DMS53 treated with DMSO at 0.1 percent for 48 hours (cell line): ENCODE measurements around the gene PLCH1.
A peak's percentile ranks its signal among the peaks of the same experiment; 100 is the strongest.

Experiments
- DNase-seq: peaks from one replicate; lab custom pipeline; 2025; ENCODE audit not compliant: unreplicated experiment; lab: John Stamatoyannopoulos, UW

The PLCH1 gene

DNA sequence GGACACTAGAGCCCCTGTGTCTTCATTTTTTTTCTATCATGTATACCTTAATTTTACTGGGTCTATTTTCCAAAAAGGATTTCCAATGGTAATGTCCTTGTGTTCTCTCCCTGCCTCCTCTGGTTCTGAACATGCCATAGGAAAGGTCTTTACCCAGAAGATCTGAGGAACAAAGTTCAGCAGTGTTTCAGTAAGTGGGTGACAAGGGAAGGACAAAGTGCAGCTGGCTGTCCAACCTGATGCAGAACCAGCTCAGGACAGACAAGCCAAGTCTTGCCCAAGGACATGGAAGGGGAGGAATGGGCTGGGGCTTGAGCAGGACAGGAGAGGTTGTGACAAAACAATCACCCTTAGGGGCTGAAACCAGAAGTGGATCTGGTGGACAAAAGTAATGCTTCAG lies 390.2 kb downstream of the PLCH1 start:
- no peak for DNase-seq

DNA sequence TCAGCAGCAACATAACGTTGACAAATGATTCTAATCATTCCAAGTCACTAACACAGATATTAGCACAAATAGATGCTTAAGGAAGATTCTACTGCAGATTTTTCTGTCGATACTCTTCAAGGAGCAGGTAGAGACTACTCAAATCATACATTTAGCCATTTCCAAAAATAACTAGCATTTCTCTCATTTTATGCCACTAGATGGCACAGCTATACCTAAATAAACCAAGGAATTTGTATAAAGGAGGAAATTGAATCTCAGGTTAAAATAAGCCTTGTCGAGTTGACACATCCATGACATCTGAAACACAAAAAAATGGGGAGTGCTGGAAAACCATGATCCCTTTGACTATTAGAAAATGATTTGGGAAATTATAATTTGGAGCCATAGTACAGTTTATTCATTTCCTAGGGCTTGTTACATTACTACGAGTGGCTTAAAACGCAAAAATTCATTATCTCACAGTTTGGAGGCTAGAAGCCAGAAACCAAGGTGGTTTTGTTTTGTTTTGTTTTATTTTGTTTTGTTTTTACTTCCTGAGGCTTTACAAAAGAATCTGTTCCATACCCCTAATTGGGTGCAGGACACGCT lies 391.9 kb downstream of the PLCH1 start:
- DNase-seq, result peak; percentile 47

DNA sequence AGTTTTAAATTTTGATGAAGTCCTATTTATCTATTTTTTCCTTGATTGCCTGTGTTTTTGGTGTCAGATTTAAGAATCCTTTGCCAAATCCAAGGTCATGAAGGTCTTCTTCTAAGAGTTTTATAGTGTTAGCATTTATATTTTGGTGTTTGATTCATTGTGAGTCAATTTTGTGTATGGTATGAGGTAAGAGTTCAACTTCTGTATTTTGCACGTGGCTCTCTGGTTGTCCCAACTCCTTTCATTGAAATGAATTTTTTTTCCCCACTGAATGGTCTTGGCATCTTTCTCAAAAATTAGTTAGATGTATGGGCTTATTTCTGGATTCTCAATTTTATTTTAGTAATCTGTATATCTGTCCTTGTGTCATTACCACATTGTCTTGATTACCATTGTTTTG lies 394.3 kb downstream of the PLCH1 start:
- DNase-seq, result no peak

DNA sequence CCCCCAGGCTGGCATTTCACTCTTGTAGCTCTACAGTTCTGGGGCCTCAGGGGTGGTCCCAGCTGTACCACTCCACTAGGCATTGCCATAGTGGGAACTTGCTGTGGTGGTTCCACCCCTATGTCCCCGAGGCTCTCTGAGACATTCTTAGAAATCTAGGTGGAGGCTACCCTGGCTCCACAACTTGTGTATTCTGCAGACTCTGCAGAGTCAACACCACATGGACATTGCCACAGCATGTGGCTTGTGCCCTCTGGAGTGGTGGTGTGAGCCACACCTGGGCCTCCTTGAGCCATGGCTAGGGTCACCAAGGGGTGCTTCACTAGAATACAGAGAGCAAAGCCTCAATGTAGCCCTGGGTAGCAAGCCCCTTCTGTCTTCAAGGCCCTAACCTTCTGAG lies 397.0 kb downstream of the PLCH1 start:
- no peak for DNase-seq

DNA sequence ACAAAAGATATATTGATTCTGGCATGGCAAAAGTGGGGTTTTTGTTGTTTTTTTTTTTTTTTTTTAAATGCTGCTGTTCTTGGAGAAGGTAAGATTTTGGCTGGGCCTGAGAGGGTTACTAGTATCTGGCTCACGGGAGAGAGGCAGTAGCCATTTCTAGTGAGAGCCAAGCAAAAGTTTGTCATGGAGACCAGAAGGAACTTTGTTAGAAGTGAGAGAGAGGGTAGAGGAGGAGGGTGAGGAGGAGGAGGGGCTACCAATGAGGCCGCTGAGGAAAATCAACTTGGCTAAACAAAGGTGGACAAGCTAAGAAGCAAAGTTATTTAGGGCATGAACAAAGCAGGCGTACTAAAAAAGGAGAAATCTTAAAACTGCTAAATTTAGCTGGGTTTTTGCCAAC lies 402.5 kb downstream of the PLCH1 start:
- DNase-seq, result no peak

- DNase-seq, result no peak
Observed at GRCh38 chr3:155339052-155339451, 405.8 kb downstream of the PLCH1 start.

DNA sequence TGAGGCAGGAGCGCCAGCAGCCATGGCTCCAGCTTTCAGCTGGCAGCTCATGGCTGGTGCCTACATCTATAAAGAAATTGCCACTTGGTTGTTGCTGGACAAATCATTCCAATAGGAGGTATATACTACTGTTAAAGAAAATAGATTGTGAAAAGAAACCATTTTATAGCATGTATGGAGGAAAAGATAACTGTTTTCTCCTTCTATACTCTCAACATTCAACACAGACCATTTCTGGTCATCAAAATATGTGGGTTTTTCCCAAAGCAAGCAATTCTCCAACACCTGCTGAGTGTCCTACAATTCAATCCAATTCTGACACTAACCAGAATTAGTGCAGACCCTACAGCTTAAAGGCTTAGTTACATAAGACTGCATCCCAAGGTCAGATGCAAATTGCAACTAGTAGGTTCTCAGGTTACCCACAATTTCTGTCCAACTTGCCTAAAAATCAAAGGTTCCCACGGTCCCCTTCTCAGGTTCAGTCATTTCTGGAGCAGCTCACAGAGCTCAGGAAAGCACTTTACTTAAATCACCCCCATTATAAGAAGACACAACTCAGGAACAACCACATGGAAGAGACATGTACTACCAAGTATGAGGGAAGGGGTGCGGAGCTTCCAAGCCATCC lies 409.0 kb downstream of the PLCH1 start:
- no peak for DNase-seq

DNA sequence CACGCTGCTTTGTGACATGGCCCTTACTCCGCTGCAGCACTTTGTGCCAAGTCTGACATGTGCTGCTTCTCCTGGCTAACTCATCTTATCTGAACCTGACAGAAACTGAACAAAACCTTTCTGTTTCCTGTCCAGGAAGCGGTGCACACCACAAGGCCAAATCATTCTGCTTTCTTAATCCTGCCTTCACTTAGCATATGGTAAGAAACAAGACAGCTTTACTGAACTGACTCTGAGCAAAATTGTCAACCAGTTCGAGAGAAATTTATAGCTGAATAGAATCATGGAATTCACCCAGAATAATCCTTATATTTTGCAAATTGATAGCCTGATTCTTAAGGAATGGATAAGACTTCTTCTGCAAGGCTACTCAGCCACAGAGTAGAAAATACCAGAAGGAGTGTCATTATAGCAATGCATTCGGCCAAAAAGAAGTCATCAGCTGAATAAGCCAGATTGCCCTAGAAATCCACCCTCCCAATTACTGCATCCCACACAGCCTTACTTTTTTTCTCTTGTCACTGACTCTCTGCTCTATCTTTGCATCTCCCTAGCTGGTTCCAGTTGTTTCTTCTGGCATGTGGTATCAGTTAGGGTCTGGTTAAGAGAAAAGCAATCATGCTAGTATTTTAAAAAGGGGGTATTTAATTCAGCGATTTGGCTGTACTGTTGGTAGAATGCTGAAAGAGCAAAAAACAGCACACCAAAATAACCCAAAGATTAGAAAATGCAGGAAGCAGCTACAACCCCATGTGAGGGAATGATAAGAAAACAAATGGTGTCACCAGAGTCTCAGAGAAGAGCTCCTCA lies 409.8 kb downstream of the PLCH1 start:
- DNase-seq, result no peak

DNA sequence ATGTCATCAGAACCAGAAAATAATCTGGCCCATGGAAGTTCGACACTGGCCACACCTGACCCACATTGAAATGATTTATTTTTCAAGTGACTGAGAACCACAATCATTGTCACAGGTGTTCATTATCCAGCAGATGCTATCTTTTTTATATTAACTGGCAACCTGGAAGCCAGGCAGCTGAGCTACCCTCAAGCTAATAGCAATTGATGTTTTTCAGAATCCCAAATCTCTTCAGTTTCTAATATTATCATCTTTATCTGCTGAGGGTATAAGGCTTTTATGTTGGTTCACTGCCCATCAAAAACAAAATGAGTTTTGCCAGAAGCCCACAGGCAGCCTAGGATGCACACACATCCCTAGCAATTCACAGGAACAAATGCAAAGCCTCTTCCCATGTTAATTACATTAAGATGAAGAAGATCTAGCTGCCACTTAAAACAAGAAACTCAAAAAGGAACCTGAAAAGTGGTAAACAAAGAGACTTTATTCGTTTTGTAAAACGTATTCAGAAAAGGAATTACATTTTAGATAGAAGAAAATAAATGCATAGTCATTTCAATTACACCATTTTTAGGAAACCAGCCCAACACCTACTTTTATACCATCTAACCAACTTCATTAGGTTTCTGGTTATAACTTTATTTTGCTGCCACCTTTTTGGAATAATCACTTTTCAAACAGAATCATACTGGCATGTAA lies 410.5 kb downstream of the PLCH1 start:
- DNase-seq, result no peak

DNA sequence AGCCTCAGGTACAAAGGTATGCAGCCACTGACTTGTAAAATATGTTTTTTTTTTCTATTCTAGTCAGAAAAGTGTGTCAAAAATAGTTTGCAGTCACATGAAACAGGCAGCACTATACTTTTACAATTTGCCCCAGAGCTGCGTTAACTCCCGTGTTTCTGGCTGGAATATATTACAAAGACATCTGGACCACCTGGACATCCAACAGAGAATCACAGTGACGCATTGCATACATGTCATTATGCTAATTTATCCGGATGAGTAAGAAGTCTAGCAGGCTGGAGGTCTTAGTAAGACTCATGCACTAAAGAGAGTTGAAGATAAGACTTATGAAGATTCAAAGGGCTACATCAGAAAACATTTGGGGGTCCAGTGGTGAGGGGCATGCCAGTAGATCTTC lies 412.2 kb downstream of the PLCH1 start:
- no peak for DNase-seq

- no peak for DNase-seq
Observed at GRCh38 chr3:155331078-155331477, 413.8 kb downstream of the PLCH1 start.

- no peak for DNase-seq
Observed at GRCh38 chr3:155330370-155330769, 414.5 kb downstream of the PLCH1 start.

GRCh38 chr3:155329513-155330048 lies 415.3 kb downstream of the PLCH1 start:
- no peak for DNase-seq

- DNase-seq, result no peak
Observed at GRCh38 chr3:155327871-155328270, 417.0 kb downstream of the PLCH1 start.

GRCh38 chr3:155327430-155327829 lies 417.4 kb downstream of the PLCH1 start:
- no peak for DNase-seq

DNA sequence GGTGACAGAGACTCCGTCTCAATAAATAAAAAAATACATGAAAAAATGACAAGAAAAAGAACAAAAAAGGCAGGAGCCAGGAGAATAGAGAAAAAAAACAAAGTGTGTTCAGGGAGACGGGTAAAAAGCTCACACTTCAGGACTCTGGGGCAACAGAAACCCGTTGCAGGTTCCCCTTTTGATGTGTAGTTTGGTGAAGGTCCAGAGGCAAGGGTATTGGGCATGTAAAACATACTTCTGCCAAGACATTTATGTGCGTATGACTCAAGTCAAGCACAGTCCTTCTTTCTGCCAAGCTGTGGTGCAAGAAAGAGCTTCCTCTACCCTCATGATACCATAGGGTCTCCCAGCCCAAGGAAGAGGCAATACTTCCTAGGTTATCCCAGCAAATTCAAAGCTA lies 418.0 kb downstream of the PLCH1 start:
- DNase-seq, result no peak

DNA sequence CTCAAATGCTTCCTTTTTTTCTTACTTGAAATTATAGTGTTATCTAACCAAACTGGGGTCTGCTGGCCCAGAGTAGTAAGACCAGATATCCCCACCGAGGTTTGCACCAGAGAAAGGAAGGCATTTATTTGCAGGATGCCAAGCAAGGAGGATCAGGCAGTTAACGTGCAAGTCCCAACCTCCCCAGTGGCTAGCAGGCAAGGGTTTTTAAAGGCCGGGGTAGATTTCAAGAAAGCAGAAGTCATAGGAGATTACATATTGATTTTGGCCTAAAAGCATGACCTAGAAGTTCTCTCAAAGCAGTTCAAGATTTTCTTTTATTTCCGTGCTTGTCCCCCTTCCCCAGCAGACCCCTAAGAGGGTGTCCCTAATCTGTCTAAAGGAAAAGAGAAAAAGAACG lies 418.6 kb downstream of the PLCH1 start:
- no peak for DNase-seq
